ENCODE results near the gene SLC43A3.

SLC43A3 gene

GRCh38 chr11:57359896-57360690, 66.8 kb downstream of the SLC43A3 start:
- DNase-seq, result no peak

GRCh38 chr11:57359396-57359795, 67.5 kb downstream of the SLC43A3 start:
- no peak for DNase-seq

GRCh38 chr11:57358991-57359390, 67.9 kb downstream of the SLC43A3 start:
- no peak for DNase-seq

GRCh38 chr11:57358543-57358961, 68.4 kb downstream of the SLC43A3 start:
- DNase-seq, result no peak

GRCh38 chr11:57357856-57358255, 69.1 kb downstream of the SLC43A3 start:
- DNase-seq, result no peak

GRCh38 chr11:57357310-57357709, 69.6 kb downstream of the SLC43A3 start:
- no peak for DNase-seq

Data from amygdala (tissue), 56 donors.